NCI-H187 (cell line): Measurements from ENCODE around the gene EREG.

Experiments used
- DNase-seq, 2 experiments: peaks; one replicate each; lab custom pipeline; 2025; lab: John Stamatoyannopoulos, UW

Gene EREG

DNA sequence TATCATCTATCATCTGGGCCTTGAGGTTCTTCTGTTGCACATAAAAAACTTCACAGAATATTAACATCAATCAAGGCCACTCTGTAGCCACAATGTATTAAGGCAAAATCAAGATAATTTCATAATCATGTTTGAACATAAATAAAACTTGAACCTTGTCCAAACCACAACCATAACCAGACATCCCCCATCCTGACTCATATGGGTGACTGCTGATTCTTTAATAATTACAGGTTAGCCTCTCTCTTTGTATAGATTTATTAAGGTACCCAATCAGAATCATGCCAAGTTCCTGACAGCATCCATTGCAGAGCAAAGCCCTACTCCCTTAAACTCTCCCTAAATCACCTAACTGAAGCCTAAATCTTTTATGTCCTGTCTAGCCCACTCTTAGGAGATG lies 63.3 kb downstream of the EREG start:
- DNase-seq: no peak

GRCh38 chr4:74431113-74431826 lies 66.3 kb downstream of the EREG start:
- no peak for DNase-seq

GRCh38 chr4:74433043-74433442 lies 68.1 kb downstream of the EREG start:
- DNase-seq: no peak

DNA sequence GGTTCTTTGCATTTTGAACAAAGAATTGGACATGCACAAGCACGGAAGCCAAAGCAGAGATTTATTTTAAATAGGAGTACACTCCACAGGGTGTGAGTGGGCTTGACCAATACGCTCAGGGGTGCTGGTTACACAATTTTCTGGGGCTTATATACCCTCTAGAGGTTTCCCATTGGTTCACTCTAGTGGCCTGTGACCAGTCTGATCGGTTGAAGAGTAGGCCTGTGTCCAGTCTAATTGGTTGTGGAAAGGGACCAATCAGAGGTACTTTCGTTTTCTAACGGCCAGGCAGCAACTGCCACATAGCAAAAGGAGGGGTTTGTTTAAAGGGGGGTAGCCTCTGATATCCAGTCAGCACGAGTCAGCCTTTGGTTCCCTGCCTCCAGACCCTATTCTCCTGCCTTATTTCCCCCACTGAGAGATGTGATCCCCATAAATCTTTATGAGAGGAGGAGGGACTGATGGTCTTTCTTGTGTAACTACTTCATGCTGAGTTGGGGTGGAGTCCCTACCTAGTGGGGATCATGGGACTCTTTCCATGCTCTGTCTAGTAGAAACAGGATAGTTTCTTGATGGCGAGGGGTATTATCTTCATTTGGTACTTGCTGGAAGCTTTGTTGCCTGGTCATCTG lies 68.7 kb downstream of the EREG start:
- DNase-seq: no peak

DNA sequence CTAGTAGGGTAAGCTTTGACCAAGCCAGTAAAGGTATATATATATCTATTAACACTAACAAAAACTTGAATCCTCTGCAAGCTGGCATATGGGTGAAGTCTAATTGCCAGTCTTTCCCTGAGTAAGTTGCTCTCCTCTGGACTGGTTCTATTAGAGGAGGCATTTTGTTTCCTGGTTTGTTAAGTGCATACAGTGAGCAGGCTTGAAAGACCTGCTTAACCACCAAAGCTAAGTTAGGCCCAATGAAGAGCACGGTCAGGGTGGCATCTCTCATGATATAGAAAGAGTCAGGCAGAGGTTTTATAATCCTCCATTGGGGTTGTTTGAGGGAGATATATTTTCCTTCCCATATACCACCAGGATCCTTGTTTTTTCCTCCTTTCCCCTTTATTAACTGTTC lies 70.4 kb downstream of the EREG start:
- no peak for DNase-seq

- no peak for DNase-seq
Measured at GRCh38 chr4:74437866-74438265, 72.9 kb downstream of the EREG start.
